HG03469 (cell line): ENCODE data around the gene NPR2.

Experiments used
- ATAC-seq: cut with Tn5 transposase; IDR thresholded peaks from one replicate; pipeline ENCODE4 v1.9.1; 2021; ENCODE audit warnings: mild to moderate bottlenecking, moderate library complexity, moderate number of reproducible peaks; ENCODE audit not compliant: unreplicated experiment

Gene NPR2

GRCh38 chr9:35852876-35853865 lies 61.8 kb downstream of the NPR2 start:
- ATAC-seq, result no peak

GRCh38 chr9:35854091-35854762 lies 62.8 kb downstream of the NPR2 start:
- no peak for ATAC-seq

- no peak for ATAC-seq
These were observed 64.8 kb downstream of the NPR2 start for GRCh38 chr9:35856206-35856605.

- ATAC-seq, result no peak
These were observed 65.5 kb downstream of the NPR2 start for GRCh38 chr9:35856882-35857281.

- no peak for ATAC-seq
These were observed 67.1 kb downstream of the NPR2 start for GRCh38 chr9:35858458-35858857.
